T-helper 1 cell treated with Interleukin-12 subunit alpha and Interleukin-12 subunit beta and Interleukin-4 antibody, amounts not matched to agents 30 μg/mL and 1 μg/mL, for 36 hours (primary cell): ENCODE results near the gene ARHGAP25.

ENCODE experiments used
- H3K27ac Mint-ChIP-seq: one replicate; pipeline ENCODE4 v1.8.0; 2021; ENCODE audit warnings: mild to moderate bottlenecking, mixed read lengths
- H3K27me3 Mint-ChIP-seq: one replicate; pipeline ENCODE4 v1.8.0; 2021; ENCODE audit warnings: low read depth, mixed read lengths
- H3K36me3 Mint-ChIP-seq: one replicate; pipeline ENCODE4 v1.8.0; 2021; ENCODE audit warnings: low read depth, mixed read lengths
- H3K4me1 Mint-ChIP-seq: one replicate; pipeline ENCODE4 v1.8.0; 2021; ENCODE audit warnings: low read depth, mixed read lengths
- H3K4me3 Mint-ChIP-seq: one replicate; pipeline ENCODE4 v1.8.0; 2021; ENCODE audit warnings: mild to moderate bottlenecking, moderate library complexity, mixed read lengths
- H3K9me3 Mint-ChIP-seq: one replicate; pipeline ENCODE4 v1.8.0; 2021; ENCODE audit warnings: mixed read lengths

The ARHGAP25 gene

DNA sequence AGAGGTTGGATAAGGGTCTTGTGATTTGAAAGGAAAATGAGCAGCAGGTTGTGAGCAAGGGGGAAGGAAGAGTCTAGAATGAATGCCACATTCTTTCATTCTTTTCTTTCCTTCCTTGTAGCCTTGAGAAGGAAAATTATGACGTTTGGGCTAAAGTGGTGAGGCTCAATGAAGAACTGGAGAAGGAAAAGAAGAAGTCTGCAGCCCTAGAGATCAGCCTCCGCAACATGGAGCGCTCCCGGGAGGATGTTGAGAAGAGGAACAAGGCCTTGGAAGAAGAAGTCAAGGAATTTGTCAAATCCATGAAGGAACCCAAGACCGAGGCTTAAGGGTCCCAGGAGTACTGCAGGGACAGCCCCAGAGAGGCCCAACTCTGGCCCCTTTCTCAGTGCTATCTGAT lies 91.3 kb downstream of the ARHGAP25 start:
- Mint-ChIP-seq H3K27ac (peak overlapping the region; percentile 43), H3K4me3 (no peak overlapping the region), H3K36me3 (peaks cover 63% of the 10 kb centered on the region), H3K4me1 (peaks cover 48% of the 10 kb centered on the region), H3K9me3 (no peaks in the 10 kb centered on the region), H3K27me3 (no peaks in the 10 kb centered on the region)

DNA sequence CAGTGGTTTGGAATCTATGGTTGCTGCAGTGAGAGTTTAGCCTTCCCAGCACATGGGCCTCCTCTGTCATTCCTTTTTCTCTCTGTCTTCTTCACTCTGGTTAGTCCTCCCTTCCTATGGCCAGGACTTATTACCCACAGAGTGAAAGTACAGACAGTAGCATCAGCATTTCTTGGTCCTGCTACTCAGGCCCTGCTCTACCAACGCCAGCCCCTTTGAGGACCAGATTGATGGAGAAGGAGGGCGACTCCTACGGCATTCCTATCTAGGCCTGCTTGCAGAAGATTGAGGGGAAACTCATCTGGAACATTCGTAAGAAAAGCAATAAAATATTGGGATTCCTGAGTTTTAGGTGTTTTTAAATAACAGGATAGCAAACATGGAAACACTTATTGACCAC lies 93.1 kb downstream of the ARHGAP25 start:
- Mint-ChIP-seq H3K27ac (peak overlapping the region; percentile 45), H3K27me3 (no peaks in the 10 kb centered on the region), H3K4me1 (peaks cover 63% of the 10 kb centered on the region), H3K36me3 (peaks cover 63% of the 10 kb centered on the region), H3K9me3 (no peaks in the 10 kb centered on the region), H3K4me3 (no peak overlapping the region)

DNA sequence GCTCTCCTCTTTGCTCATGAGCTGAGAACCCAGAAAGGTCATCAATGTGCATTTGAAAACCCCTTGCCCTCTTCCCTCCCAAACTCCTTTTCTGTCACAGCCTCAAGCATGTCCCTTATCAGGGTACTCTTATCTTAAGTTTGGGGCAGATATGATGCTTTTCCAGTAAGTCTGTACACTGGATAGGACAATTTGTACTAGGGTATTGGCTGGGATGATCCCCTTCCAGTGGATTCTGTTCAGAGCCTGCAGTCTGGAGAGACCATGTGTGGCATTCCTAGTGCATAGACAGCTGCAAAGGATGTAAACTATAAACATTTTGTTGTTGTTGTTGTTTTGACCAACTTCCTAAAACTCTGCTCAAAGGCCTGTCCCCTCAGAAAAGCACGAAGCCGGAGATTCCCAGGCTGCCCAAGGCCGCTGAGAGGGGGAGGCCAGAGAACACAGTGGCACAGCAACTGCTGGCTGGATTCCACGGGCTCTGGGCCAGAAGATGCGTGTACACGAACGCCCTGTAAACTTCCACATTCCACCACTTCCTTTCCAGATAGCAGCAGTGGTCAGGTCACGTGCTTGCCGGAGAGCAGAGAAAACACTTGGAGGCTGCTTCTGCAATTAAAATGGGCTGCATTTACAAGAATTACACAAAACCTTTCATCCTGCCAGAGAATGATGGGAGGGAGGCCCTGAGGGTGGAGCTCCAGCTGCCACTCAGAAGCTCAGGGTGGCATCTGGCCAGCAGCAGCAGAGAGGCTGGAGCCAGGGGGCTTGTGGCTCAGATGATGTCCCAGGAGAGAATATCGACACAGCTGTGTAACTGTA lies 94.5 kb downstream of the ARHGAP25 start:
- Mint-ChIP-seq H3K27me3 (no peaks in the 10 kb centered on the region), H3K9me3 (no peaks in the 10 kb centered on the region), H3K4me1 (peaks cover 68% of the 10 kb centered on the region), H3K36me3 (peaks cover 51% of the 10 kb centered on the region), H3K27ac (peak overlapping the region; percentile 94), H3K4me3 (peak overlapping the region; percentile 75)

DNA sequence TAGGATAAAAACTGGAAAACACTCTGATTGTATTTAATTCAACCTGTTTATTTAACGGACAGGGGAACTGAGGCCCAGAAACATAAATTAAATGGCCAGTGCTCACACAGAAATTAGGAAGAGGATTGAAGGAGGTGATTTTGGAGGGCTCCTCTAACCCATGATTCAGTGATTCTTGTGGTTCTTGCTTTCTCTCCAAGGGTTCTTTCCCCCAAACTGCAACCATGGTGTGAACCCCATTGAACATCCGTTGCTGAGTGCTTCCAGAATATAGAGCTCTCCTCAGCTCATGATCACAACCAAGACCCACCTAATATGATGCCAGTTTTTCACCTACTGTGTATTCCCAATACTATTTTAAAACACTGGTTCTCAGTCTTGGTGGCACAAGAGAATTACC lies 95.1 kb downstream of the ARHGAP25 start:
- H3K9me3 Mint-ChIP-seq = no peaks in the 10 kb centered on the region
- H3K36me3 Mint-ChIP-seq = peaks cover 47% of the 10 kb centered on the region
- H3K27ac Mint-ChIP-seq = peak overlapping the region; percentile 94
- H3K4me1 Mint-ChIP-seq = peaks cover 67% of the 10 kb centered on the region
- peak overlapping the region; percentile 75 for H3K4me3 Mint-ChIP-seq
- H3K27me3 Mint-ChIP-seq = no peaks in the 10 kb centered on the region

DNA sequence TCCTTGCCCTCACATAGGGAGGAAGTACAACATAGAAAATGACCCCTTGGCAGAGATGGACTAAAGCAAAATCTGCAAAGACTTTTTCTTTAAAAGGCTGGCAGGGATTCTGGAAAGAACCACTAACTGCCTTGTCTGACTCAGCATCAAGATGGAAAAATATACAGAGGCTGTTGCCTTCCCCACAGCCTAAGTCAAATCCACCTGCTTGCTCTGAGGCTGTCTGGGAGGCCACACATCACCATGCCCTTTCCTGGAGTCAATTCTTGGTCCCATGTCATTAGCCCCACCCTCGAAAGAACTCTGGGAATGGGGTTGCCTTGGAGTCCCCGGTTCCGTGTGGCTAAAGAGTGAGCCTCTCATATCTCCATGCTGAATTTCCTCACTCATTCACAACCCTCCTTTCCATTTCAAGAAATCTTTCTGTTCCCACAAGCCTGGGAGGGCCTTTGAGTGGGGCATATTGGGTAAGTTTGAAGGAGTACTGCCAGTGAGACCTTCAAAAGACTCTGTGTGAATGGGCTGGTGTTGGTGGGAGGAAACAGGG lies 97.1 kb downstream of the ARHGAP25 start:
- Mint-ChIP-seq H3K36me3 (peaks cover 31% of the 10 kb centered on the region), H3K4me1 (peaks cover 76% of the 10 kb centered on the region), H3K4me3 (peak overlapping the region; percentile 27), H3K27me3 (no peaks in the 10 kb centered on the region), H3K9me3 (no peaks in the 10 kb centered on the region), H3K27ac (peak overlapping the region; percentile 62)

DNA sequence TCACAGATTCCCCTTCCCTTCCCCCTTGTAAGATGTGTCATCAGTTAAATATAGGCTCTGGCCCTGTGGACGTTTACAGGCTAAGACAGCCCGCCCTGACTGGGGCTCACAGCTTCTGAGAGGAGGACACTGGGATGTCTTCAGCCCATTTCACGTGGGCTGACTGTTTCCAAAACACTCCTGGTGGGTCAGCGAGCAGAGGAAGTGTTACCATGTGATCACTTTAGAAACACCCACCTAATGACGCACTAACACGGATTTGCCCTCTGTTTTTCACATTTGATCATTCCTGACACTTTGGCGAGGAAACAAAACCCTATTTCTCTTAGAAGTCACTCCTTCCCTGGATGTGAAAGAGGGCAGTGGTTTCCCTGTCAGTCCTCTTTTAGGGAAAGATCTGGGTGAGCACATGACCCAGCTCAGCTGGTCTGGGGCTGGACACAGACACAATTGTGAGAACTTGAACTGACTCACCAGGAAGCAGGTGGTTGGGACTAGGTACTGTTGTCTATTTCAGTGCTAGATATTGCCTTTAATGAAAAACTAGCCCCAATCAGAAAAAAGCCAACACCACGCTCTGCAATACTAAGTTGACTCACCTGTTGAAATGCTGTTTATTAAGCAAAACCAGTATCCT lies 97.7 kb downstream of the ARHGAP25 start:
- no peaks in the 10 kb centered on the region for H3K27me3 Mint-ChIP-seq
- H3K4me3 Mint-ChIP-seq = peak overlapping the region; percentile 27
- no peaks in the 10 kb centered on the region for H3K9me3 Mint-ChIP-seq
- peak overlapping the region; percentile 62 for H3K27ac Mint-ChIP-seq
- H3K4me1 Mint-ChIP-seq = peaks cover 81% of the 10 kb centered on the region
- peaks cover 31% of the 10 kb centered on the region for H3K36me3 Mint-ChIP-seq

DNA sequence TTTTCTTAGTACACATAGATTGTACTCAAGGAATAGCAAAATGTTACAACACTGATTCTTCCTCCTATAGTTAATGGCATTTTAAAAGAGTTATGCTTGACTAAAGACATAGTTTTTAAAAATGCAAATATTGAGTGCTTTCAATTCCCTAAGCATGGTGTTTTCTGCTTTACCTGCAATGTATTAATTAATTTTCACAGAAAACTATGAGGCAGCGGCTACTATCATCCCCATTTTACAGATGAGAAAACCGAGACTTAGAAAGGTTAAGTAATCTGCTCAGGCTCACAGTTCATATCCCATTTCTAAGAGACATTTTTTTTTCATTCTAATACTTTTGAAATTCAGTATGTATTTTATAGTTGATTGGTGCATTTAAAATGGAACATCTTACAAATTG lies 98.6 kb downstream of the ARHGAP25 start:
- H3K27ac Mint-ChIP-seq = no peak overlapping the region
- H3K27me3 Mint-ChIP-seq = no peaks in the 10 kb centered on the region
- no peaks in the 10 kb centered on the region for H3K9me3 Mint-ChIP-seq
- no peak overlapping the region for H3K4me3 Mint-ChIP-seq
- peaks cover 26% of the 10 kb centered on the region for H3K36me3 Mint-ChIP-seq
- peaks cover 80% of the 10 kb centered on the region for H3K4me1 Mint-ChIP-seq

DNA sequence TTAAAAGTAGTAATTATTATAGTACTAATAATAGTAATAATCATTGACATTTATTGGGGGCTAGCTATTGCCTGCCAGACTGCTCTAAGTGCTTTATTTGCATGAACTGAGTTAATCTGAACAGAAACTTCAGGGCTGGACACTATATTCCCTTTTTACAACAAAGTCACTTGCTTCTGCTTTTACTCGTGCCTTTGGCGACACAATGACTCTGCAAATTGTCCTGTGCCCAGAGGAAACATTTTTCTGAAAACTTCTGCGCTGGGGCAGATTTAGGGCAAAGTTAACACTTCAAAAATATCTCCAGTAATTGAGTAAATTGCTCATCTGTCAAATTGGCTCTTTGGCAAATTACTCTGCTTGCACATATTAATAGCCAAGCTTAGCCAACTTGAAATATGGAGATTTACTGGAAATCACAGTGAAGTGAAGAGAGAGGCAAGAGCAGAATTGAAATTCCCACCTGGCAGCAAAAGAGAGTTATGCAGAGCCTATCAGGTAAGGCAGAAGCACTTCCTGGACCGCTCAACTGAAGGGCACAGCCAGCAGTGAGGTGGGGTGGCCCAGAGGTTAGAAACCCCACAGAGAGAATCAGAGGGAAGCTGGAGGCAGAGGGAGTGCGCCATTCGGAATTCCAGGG lies 100.2 kb downstream of the ARHGAP25 start:
- H3K27ac Mint-ChIP-seq = no peak overlapping the region
- H3K9me3 Mint-ChIP-seq = no peaks in the 10 kb centered on the region
- H3K4me3 Mint-ChIP-seq = no peak overlapping the region
- H3K36me3 Mint-ChIP-seq = peaks cover 13% of the 10 kb centered on the region
- no peaks in the 10 kb centered on the region for H3K27me3 Mint-ChIP-seq
- H3K4me1 Mint-ChIP-seq = peaks cover 66% of the 10 kb centered on the region

DNA sequence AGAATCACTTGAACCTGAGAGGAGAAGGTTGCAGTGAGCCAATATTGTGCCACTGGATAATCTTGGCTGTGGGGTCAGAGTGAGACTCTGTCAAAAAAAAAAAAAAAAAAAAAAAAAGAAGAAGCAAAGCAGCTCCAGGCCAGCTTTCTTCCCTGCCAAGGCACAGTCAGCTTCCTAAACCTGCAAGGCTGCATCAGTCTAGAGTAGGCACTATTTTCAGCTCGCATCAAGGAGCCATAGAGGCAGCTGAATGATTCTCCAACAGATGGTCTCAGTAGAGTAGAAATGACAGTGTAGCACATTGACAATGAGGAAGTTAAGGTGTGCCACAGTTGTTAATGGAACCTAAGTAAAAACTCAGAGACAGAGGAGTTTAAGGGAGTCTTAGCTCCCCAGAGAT lies 101.0 kb downstream of the ARHGAP25 start:
- Mint-ChIP-seq H3K9me3 (no peaks in the 10 kb centered on the region), H3K4me3 (no peak overlapping the region), H3K36me3 (peaks cover 11% of the 10 kb centered on the region), H3K27ac (no peak overlapping the region), H3K4me1 (peaks cover 59% of the 10 kb centered on the region), H3K27me3 (no peaks in the 10 kb centered on the region)

DNA sequence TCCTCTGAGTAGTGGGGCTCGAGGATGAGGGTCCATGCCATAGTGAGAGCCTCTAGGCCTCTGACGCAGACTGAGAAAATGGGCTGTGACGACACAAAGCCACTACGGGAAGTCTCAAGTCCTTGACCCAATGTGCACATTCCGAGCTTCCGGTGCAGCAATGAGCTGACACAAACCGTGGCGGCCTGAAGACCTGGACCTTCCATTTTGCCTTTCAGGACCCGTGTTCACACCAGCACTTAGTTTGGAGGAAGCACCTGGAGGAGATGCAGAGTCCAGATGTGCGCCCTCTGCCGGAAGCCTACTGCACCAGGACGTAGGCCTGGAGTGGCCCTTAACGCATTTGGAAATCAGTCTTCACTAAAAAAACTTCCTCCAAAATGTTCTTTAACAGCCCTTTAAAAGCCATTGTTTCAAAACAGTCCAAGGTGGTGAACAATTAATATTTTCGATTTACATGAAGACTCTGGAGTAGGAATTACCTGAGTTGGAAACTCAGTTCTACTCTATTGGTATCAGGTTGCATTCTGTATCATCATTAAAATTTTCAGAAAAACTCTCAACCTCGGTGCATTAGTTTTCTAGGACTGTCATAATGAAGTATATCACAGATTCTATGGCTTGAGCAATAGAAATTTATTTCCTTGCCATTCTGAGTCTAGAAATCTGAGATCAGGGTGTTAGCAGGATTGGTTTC lies 102.7 kb downstream of the ARHGAP25 start:
- H3K27ac Mint-ChIP-seq = peak overlapping the region; percentile 66
- H3K4me3 Mint-ChIP-seq = no peak overlapping the region
- peaks cover 43% of the 10 kb centered on the region for H3K4me1 Mint-ChIP-seq
- H3K36me3 Mint-ChIP-seq = no peaks in the 10 kb centered on the region
- H3K27me3 Mint-ChIP-seq = peaks cover 4% of the 10 kb centered on the region
- H3K9me3 Mint-ChIP-seq = no peaks in the 10 kb centered on the region

DNA sequence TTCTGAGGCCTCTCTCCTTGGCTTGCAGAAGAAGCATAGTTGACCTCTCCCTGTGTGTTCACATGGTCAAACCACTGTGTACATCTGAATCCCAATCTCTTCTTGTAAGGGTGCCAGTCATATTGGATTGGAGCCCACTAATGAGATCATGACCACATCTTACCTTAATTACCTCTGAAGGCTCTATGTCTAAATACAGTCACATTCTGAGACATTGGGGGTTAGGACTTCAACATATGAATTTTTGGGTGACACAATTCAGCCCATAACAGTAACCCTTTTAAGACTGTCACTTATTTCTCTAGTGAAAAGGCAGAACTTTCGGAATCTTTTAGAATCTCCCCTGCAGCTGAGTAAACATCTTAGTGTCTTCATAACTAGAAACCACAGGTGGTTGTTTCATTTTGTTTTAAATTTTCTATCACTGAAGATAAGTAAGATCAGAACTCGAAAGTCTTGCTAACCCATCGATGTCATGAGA lies 103.3 kb downstream of the ARHGAP25 start:
- peaks cover 4% of the 10 kb centered on the region for H3K27me3 Mint-ChIP-seq
- H3K27ac Mint-ChIP-seq = peak overlapping the region; percentile 66
- H3K4me1 Mint-ChIP-seq = peaks cover 37% of the 10 kb centered on the region
- no peaks in the 10 kb centered on the region for H3K9me3 Mint-ChIP-seq
- no peaks in the 10 kb centered on the region for H3K36me3 Mint-ChIP-seq
- H3K4me3 Mint-ChIP-seq = no peak overlapping the region

DNA sequence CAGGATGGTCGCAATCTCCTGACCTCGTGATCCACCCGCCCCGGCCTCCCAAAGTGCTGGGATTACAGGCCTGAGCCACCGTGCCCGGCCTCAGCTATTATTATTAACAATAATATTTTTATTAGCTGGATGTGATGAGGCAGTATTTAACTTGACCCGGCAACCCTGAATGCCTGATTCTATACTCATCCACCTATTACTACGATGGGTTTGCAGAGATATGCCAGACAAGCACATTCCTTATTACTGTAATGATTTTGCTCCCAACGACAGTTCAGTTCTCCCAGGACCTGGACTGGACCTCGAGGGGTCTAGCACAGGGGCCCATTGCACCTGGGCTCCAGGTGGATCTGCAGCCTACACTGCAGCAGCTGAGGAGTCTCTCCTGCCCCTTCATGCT lies 104.0 kb downstream of the ARHGAP25 start:
- Mint-ChIP-seq H3K27ac (no peak overlapping the region), H3K9me3 (no peaks in the 10 kb centered on the region), H3K4me3 (no peak overlapping the region), H3K4me1 (peaks cover 31% of the 10 kb centered on the region), H3K27me3 (peaks cover 4% of the 10 kb centered on the region), H3K36me3 (peaks cover 4% of the 10 kb centered on the region)

DNA sequence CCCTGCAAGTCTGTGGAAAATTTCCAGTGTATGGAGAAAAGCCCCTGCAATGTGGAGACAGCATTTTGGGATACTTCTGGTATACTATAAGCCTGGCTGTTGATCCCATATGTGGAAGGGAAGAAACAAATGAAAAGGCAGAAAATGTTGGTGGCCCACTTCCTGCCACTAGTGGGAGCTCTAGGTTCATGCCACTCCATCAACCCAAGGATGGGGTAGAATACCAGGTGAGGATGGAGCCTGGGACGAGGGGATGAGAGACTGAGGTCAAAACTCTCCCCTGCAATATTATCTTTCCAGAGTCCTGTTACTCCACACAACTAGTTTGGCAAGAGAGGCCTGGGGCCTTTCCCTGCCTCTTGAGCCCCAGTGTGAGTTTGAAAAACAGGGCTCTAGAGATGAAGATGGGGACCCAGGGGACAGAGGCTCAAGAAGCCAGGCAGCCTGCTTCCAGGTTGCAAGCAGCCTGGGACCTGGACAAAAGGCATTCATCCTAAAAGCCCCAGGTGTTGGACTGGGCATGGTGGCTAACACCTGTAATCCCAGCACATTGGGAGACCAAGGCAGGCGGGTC lies 104.7 kb downstream of the ARHGAP25 start:
- Mint-ChIP-seq H3K4me1 (peaks cover 29% of the 10 kb centered on the region), H3K27me3 (peaks cover 4% of the 10 kb centered on the region), H3K9me3 (no peaks in the 10 kb centered on the region), H3K4me3 (no peak overlapping the region), H3K27ac (no peak overlapping the region), H3K36me3 (peaks cover 4% of the 10 kb centered on the region)

DNA sequence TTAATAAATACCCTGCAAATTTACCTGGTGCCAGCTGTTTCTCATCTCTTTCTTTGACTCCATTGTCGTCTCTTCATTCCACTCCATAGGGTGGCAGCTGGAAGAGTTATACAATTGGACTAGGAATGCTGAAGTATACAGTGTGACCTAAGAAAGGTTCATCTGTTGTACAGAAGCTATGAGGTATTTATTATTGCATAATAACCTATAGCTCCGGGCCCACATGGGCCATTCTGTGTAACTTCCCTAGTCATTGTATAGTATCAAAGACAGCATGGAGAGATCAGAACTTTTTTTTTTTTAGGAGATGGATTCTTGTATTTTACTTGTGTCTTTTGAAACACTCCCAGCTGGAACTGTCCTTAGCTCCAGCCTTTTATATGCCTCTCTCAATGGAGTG lies 110.4 kb downstream of the ARHGAP25 start:
- Mint-ChIP-seq H3K4me3 (no peak overlapping the region), H3K4me1 (no peaks in the 10 kb centered on the region), H3K27ac (no peak overlapping the region), H3K27me3 (peaks cover 34% of the 10 kb centered on the region), H3K36me3 (peaks cover 4% of the 10 kb centered on the region), H3K9me3 (no peaks in the 10 kb centered on the region)
